HCT116 (cell line): ENCODE measurements around the gene PRR23E. TPM values are rescaled to one million over a fixed set of nuclear protein-coding genes. Genes with fewer than 3 reads are reported as not detected.

Experiments used
- ATAC-seq: fragments of 200-7000 bp; cut with Tn5 transposase; 2 replicates; pipeline ENCODE4 v1.9.1; 2020; ENCODE audit warnings: mild to moderate bottlenecking, moderate library complexity
- BruUV-seq: library from RNA; stranded (reverse); fragments of 400-500 nt; replicated peaks from 2 replicates; lab custom pipeline; 2021; lab: Mats Ljungman, UMichigan
- CTCF ChIA-PET: fragments of 300-600 bp; sonication (Branson Sonifier 250); formaldehyde crosslinking; loops from one replicate; lab custom pipeline; 2021; ENCODE audit warnings: antibody characterized with exemption; lab: Charles Lee
- POLR2A ChIA-PET: fragments of 300-600, 350-600 bp; sonication (Branson Sonifier 250); formaldehyde crosslinking; loops from one replicate; lab custom pipeline; 2021; ENCODE audit warnings: antibody characterized with exemption; lab: Charles Lee
- RAD21 ChIA-PET, 2 experiments: fragments of 300-600 bp; sonication (Branson Sonifier 250); formaldehyde crosslinking; loops; one replicate each; lab custom pipeline; 2023; ENCODE audit warnings: low total read pairs in 2 of 2; ENCODE audit not compliant: uncharacterized antibody in 2 of 2, unreplicated experiment in 2 of 2, low non-redundant PET in 1 of 2; lab: Charles Lee
- DNase-seq: peaks from one replicate; pipeline ENCODE4 v3.0.0-alpha.2; 2010; ENCODE audit warnings: low read depth, low spot score
- H2AFZ ChIP-seq: fragments of 200-600 bp; shearing (Covaris generic), sonication (generic); 2 replicates; pipeline ENCODE4 v1.6.1; 2017; ENCODE audit warnings: low read depth, mixed run types, mixed read lengths, antibody characterized with exemption, low read length; ENCODE audit not compliant: poor library complexity, severe bottlenecking
- H3K27ac ChIP-seq: 2 replicates; pipeline ENCODE4 v1.5.1; 2012; ENCODE audit warnings: low read depth, low read length
- H3K27me3 ChIP-seq: fragments of 200-600 bp; sonication (generic); 2 replicates; pipeline ENCODE4 v1.6.1; 2016; ENCODE audit warnings: mixed run types, low read length, mixed read lengths; ENCODE audit not compliant: insufficient read depth
- H3K36me3 ChIP-seq, 2 experiments: fragments of 200-500 bp in 1 of 2; fragments of 200-600 bp in 1 of 2; sonication (Bioruptor generic) in 1 of 2; sonication (generic) in 1 of 2; 2 replicates each; pipeline versions ENCODE4 v1.5.1 to v1.6.1; 2014 to 2016; ENCODE audit warnings: low read length in 2 of 2, inconsistent platforms in 1 of 2, mixed read lengths in 1 of 2, mixed run types in 1 of 2; ENCODE audit not compliant: insufficient read depth in 2 of 2, control insufficient read depth in 1 of 2
- H3K4me1 ChIP-seq, 2 experiments: fragments of 200-600 bp in 1 of 2; sonication (generic) in 1 of 2; 2 replicates each; pipeline versions ENCODE4 v1.5.1 to v1.6.1; 2012 to 2017; ENCODE audit warnings: low read length in 2 of 2, inconsistent platforms in 1 of 2, mild to moderate bottlenecking in 1 of 2, mixed read lengths in 1 of 2, mixed run types in 1 of 2, moderate library complexity in 1 of 2; ENCODE audit not compliant: insufficient read depth in 2 of 2, control insufficient read depth in 1 of 2
- H3K4me2 ChIP-seq: fragments of 200-600 bp; sonication (generic); 2 replicates; pipeline ENCODE4 v1.6.1; 2017; ENCODE audit warnings: mixed run types, low read length, mixed read lengths
- H3K4me3 ChIP-seq, 2 experiments: fragments of 200-600 bp in 1 of 2; sonication (generic) in 1 of 2; replicated peaks in 1 of 2; 2 replicates each; pipeline ENCODE4 v1.5.1; 2011 to 2016; ENCODE audit warnings: low read length in 2 of 2, control low read depth in 1 of 2, low read depth in 1 of 2, mild to moderate bottlenecking in 1 of 2, mixed read lengths in 1 of 2, mixed run types in 1 of 2
- H3K79me2 ChIP-seq: fragments of 200-600 bp; sonication (generic); 2 replicates; pipeline ENCODE4 v1.6.1; 2017; ENCODE audit warnings: mild to moderate bottlenecking, mixed run types, low read length, moderate library complexity, mixed read lengths; ENCODE audit not compliant: insufficient read depth
- H3K9ac ChIP-seq: fragments of 200-600 bp; sonication (generic); 2 replicates; pipeline ENCODE4 v1.6.1; 2016; ENCODE audit warnings: low read length, mixed read lengths
- H3K9me2 ChIP-seq: fragments of 200-600 bp; sonication (generic), shearing (Covaris generic); 2 replicates; pipeline ENCODE4 v1.6.1; 2017; ENCODE audit warnings: mixed run types, mild to moderate bottlenecking, moderate library complexity; ENCODE audit not compliant: insufficient read depth
- H3K9me3 ChIP-seq, 2 experiments: fragments of 200-500 bp in 1 of 2; fragments of 200-600 bp in 1 of 2; sonication (Bioruptor generic) in 1 of 2; sonication (generic) in 1 of 2; 2 replicates each; pipeline ENCODE4 v1.6.1; 2014 to 2017; ENCODE audit warnings: low read length in 2 of 2, mixed read lengths in 2 of 2, inconsistent platforms in 1 of 2, low read depth in 1 of 2, mild to moderate bottlenecking in 1 of 2, mixed run types in 1 of 2, moderate library complexity in 1 of 2; ENCODE audit not compliant: control insufficient read depth in 1 of 2, insufficient read depth in 1 of 2
- H4K20me1 ChIP-seq: fragments of 200-600 bp; sonication (generic), shearing (Covaris generic); 2 replicates; pipeline ENCODE4 v1.6.1; 2017; ENCODE audit warnings: mixed run types, mild to moderate bottlenecking, moderate library complexity; ENCODE audit not compliant: insufficient read depth
- CBX3 ChIP-seq: IDR thresholded peaks from 2 replicates; pipeline ENCODE4 v1.6.1; 2012; ENCODE audit warnings: low read depth
- ELF1 ChIP-seq: IDR thresholded peaks from 2 replicates; pipeline ENCODE4 v1.6.1; 2012; ENCODE audit warnings: low read depth, borderline replicate concordance
- EZH2phosphoT487 ChIP-seq: fragments of 200-600 bp; IDR thresholded peaks from 2 replicates; pipeline ENCODE4 v1.6.1; 2018; ENCODE audit warnings: antibody characterized with exemption, borderline replicate concordance
- FOSL1 ChIP-seq: IDR thresholded peaks from 2 replicates; pipeline ENCODE4 v1.6.1; 2012; ENCODE audit warnings: low read depth
- JUND ChIP-seq: IDR thresholded peaks from 2 replicates; pipeline ENCODE4 v1.6.1; 2012
- POLR2AphosphoS5 ChIP-seq: IDR thresholded peaks from 2 replicates; pipeline ENCODE4 v1.6.1; 2011; ENCODE audit warnings: mild to moderate bottlenecking, low read depth, low read length, moderate library complexity
- SP1 ChIP-seq: IDR thresholded peaks from 2 replicates; pipeline ENCODE4 v1.6.1; 2012; ENCODE audit warnings: low read depth
- SRF ChIP-seq: IDR thresholded peaks from 2 replicates; pipeline ENCODE4 v1.6.1; 2012; ENCODE audit warnings: low read depth
- TCF7L2 ChIP-seq: IDR thresholded peaks from 2 replicates; pipeline ENCODE4 v1.7.0; 2011; ENCODE audit warnings: borderline replicate concordance, inconsistent platforms; ENCODE audit not compliant: insufficient read depth, insufficient read length; ENCODE audit errors: extremely low read depth
- ZBTB33 ChIP-seq: IDR thresholded peaks from 2 replicates; pipeline ENCODE4 v1.6.1; 2011; ENCODE audit warnings: mild to moderate bottlenecking, low read length, moderate library complexity; ENCODE audit not compliant: insufficient replicate concordance; ENCODE audit errors: extremely low read depth
- ZFX ChIP-seq: fragments of 450-650 bp; IDR thresholded peaks from 2 replicates; pipeline ENCODE4 v1.6.1; 2017
- intact Hi-C: fragments of 100-400 bp; cut with micrococcal nuclease; formaldehyde crosslinking; loops from 2 replicates; pipeline ENCODE4 v1.10.0; 2022
- total RNA-seq: library from RNA; stranded (reverse); gene quantifications from one replicate; pipeline ENCODE4 v1.2.1, GENCODE V29; 2021; ENCODE audit not compliant: unreplicated experiment
- TF ChIP-seq, protein P1 (sequence below): IDR thresholded peaks from 2 replicates; pipeline ENCODE4 v1.6.1; 2012; ENCODE audit warnings: low read depth

PRR23E gene
- total RNA-seq, 1 experiment from 2014 or later: not detected

DNA sequence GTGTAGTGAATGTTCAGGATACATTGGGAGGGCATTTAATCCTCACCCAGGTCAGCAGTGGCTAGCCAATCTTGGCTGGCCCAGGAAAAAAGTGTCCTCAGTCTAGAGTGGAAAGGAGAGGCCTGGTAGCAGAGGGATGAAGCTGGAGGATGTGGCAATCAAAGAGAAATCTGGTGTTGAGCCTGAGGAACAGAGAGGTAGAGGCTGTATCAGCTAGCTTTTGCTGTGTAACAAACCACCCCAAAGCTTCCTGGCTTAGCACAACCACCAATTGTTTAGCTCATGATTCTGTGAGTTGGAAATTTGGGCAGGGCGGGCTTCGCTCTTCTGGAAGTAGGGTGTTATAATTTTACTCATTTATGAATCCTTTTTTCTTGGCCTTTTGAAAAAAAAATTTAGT, 49.8 kb upstream of the PRR23E start:
- Histone ChIP-seq H3K4me1 (no peaks in the 10 kb centered on the region), H2AFZ (no peak overlapping the region), H3K27ac (no peak overlapping the region), H3K4me3 (no peak overlapping the region), H3K4me2 (no peak overlapping the region), H3K27me3 (no peaks in the 10 kb centered on the region; the same call in 1 of the 2 replicates), H3K9ac (no peak overlapping the region), H3K79me2 (no peaks in the 10 kb centered on the region), H3K9me3 (peaks cover 0 to 3% of the 10 kb centered on the region in 2 experiments; a peak in 1 of 4 replicates), H4K20me1 (no peaks in the 10 kb centered on the region), H3K36me3 (no peaks in the 10 kb centered on the region), H3K9me2 (no peaks in the 10 kb centered on the region)
- BruUV-seq: no TSS peak
- intact Hi-C loops: no loop called here
- DNase-seq (no peak), ATAC-seq (no peak)
- ChIA-PET POLR2A (no interaction called here), CTCF (no interaction called here), RAD21 (no interaction called here)
- TF ChIP-seq, protein P1, sequence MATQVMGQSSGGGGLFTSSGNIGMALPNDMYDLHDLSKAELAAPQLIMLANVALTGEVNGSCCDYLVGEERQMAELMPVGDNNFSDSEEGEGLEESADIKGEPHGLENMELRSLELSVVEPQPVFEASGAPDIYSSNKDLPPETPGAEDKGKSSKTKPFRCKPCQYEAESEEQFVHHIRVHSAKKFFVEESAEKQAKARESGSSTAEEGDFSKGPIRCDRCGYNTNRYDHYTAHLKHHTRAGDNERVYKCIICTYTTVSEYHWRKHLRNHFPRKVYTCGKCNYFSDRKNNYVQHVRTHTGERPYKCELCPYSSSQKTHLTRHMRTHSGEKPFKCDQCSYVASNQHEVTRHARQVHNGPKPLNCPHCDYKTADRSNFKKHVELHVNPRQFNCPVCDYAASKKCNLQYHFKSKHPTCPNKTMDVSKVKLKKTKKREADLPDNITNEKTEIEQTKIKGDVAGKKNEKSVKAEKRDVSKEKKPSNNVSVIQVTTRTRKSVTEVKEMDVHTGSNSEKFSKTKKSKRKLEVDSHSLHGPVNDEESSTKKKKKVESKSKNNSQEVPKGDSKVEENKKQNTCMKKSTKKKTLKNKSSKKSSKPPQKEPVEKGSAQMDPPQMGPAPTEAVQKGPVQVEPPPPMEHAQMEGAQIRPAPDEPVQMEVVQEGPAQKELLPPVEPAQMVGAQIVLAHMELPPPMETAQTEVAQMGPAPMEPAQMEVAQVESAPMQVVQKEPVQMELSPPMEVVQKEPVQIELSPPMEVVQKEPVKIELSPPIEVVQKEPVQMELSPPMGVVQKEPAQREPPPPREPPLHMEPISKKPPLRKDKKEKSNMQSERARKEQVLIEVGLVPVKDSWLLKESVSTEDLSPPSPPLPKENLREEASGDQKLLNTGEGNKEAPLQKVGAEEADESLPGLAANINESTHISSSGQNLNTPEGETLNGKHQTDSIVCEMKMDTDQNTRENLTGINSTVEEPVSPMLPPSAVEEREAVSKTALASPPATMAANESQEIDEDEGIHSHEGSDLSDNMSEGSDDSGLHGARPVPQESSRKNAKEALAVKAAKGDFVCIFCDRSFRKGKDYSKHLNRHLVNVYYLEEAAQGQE: no peak
- TF ChIP-seq CBX3 (no peak), JUND (no peak), ZFX (no peak), SP1 (no peak), EZH2phosphoT487 (no peak), POLR2AphosphoS5 (no peak), TCF7L2 (no peak), FOSL1 (no peak), ELF1 (no peak), ZBTB33 (no peak), SRF (no peak)
